Sigmoid colon (tissue), 7 donors: Measurements from ENCODE around the gene RNF217. TPM values are rescaled to one million over a fixed set of nuclear protein-coding genes. Genes with fewer than 3 reads are reported as not detected.
"Not testable (repeated sequence)": the region's sequence is repeated elsewhere in the genome, so short reads cannot be mapped to it uniquely, and the experiment has no call there.

Experiments used
- DNase-seq: peaks from one replicate; pipeline ENCODE4 v3.0.0-alpha.2; 2019
- H3K27ac ChIP-seq, 4 donors: fragments of 200-600 bp; sonication (generic); one replicate each; pipeline ENCODE4 v1.5.1; 2016 to 2019; ENCODE audit warnings: mild to moderate bottlenecking in 1 of 4
- H3K27me3 ChIP-seq, 3 donors: fragments of 200-600 bp; sonication (generic); one replicate each; pipeline ENCODE4 v1.5.1; 2019; ENCODE audit warnings: mild to moderate bottlenecking in 1 of 3
- H3K36me3 ChIP-seq, 4 donors: fragments of 200-600 bp; sonication (generic); one replicate each; pipeline ENCODE4 v1.5.1; 2016 to 2019
- H3K4me1 ChIP-seq, 4 donors: fragments of 200-600 bp; sonication (generic); one replicate each; pipeline ENCODE4 v1.5.1; 2017 to 2019
- H3K4me3 ChIP-seq, 4 donors: fragments of 200-600 bp; sonication (generic); one replicate each; pipeline ENCODE4 v1.5.1; 2017 to 2019; ENCODE audit warnings: mild to moderate bottlenecking in 2 of 4, moderate library complexity in 1 of 4
- H3K9me3 ChIP-seq, 4 donors: fragments of 200-600 bp in 3 of 4; sonication (generic) in 3 of 4; one replicate each; pipeline versions ENCODE4 v1.5.1 to v1.6.1; 2013 to 2019
- CTCF ChIP-seq, 4 experiments: fragments of 450-650 bp in 3 of 4; fragments of 200-600 bp in 1 of 4; IDR thresholded peaks; one replicate each; pipeline ENCODE4 v1.5.1; 2016 to 2019; ENCODE audit warnings: antibody characterized with exemption in 4 of 4, mild to moderate bottlenecking in 3 of 4, moderate library complexity in 2 of 4
- EP300 ChIP-seq, 4 donors: sonication (generic); formaldehyde crosslinking; IDR thresholded peaks; one replicate each; pipeline ENCODE4 v1.6.1; 2017; ENCODE audit warnings: antibody characterized with exemption in 4 of 4
- POLR2A ChIP-seq, 2 donors: fragments of 450-650 bp; IDR thresholded peaks; one replicate each; pipeline ENCODE4 v1.6.1; 2016; ENCODE audit warnings: antibody characterized with exemption in 2 of 2, mild to moderate bottlenecking in 2 of 2, moderate library complexity in 2 of 2
- POLR2AphosphoS5 ChIP-seq, 4 donors: sonication (generic); formaldehyde crosslinking; IDR thresholded peaks; one replicate each; pipeline ENCODE4 v1.6.1; 2017; ENCODE audit warnings: antibody characterized with exemption in 4 of 4
- WGBS, 2 donors: extraction: QIAGEN DNeasy Blood & Tissue Kit; methylation state at CpG; one replicate each; pipeline ENCODE4 v1.1.7; 2013; 5-methylcytosine and 5-hydroxymethylcytosine counted together
- intact Hi-C: fragments of 100-400 bp; cut with DNase I; formaldehyde crosslinking; loops from one replicate; pipeline ENCODE4 v1.15.1; 2023
- polyA plus RNA-seq, 3 donors: library from polyadenylated mRNA; stranded (reverse); fragments of 200-250 nt; gene quantifications; one replicate each; pipeline ENCODE4 v1.2.3, GENCODE V29; 2013
- total RNA-seq, 4 donors: library from RNA; depleted of rRNA; stranded (reverse); fragments of >200 nt; gene quantifications; one replicate each; pipeline ENCODE4 v1.1.0, GENCODE V29; 2016
- donor health status: healthy with polysubstance abuse.
- donor health status: Bipolar disorder and iron deficiency.
- donor health status: healthy.

RNF217 gene
- total and polyA plus RNA-seq, 7 donors: 1.8 to 55.9 (median 35.7) TPM

GRCh38 chr6:125074120-125074519, 111.9 kb downstream of the RNF217 start:
- peaks cover 0 to 20% (median 7%) of the 10 kb centered on the region in 4 donors for H3K4me1 ChIP-seq
- WGBS, 2 donors: 95% methylated on average over 3 of the region's 3 CpGs
- TF ChIP-seq POLR2AphosphoS5 (IDR thresholded peaks at IDR 0.05) (no peak), CTCF (IDR thresholded peaks at IDR 0.05) (no peak)
- H3K9me3 ChIP-seq: no peaks in the 10 kb centered on the region
- H3K27me3 ChIP-seq: no peaks in the 10 kb centered on the region
- no peak for DNase-seq
- no peak overlapping the region for H3K4me3 ChIP-seq
- no peak overlapping the region for H3K27ac ChIP-seq
- intact Hi-C loops: no loop called here
- peaks cover 0 to 21% (median 0%) of the 10 kb centered on the region in 4 donors for H3K36me3 ChIP-seq

- H3K27me3 ChIP-seq, H3K4me3 ChIP-seq, H3K27ac ChIP-seq, DNase-seq, H3K9me3 ChIP-seq, intact Hi-C loops: not testable (repeated sequence)
- Histone ChIP-seq H3K36me3 (peaks cover 0 to 21% (median 0%) of the 10 kb centered on the region in 4 donors), H3K4me1 (peaks cover 0 to 20% (median 7%) of the 10 kb centered on the region in 4 donors)
- 93 to 98% methylated on average over 2 of the region's 2 CpGs for WGBS, 2 donors
Measured at GRCh38 chr6:125075073-125075472, 112.8 kb downstream of the RNF217 start.

- Histone ChIP-seq H3K9me3 (no peaks in the 10 kb centered on the region), H3K4me3 (no peak overlapping the region), H3K27me3 (no peaks in the 10 kb centered on the region), H3K27ac (no peak overlapping the region), H3K4me1 (peaks cover 0 to 20% (median 7%) of the 10 kb centered on the region in 4 donors), H3K36me3 (peaks cover 0 to 21% (median 0%) of the 10 kb centered on the region in 4 donors)
- WGBS, 2 donors: 57 to 77% methylated on average over 4 of the region's 4 CpGs
- TF ChIP-seq POLR2AphosphoS5 (IDR thresholded peaks at IDR 0.05) (no peak), CTCF (IDR thresholded peaks at IDR 0.05) (no peak), POLR2A (IDR thresholded peaks at IDR 0.05) (no peak), EP300 (IDR thresholded peaks at IDR 0.05) (no peak)
- intact Hi-C loops: no loop called here
- no peak for DNase-seq
Measured at GRCh38 chr6:125075741-125076481, 113.7 kb downstream of the RNF217 start.

GRCh38 chr6:125076482-125076742, 114.2 kb downstream of the RNF217 start:
- no peak overlapping the region for H3K27ac ChIP-seq
- no peak for TF ChIP-seq EP300 (IDR thresholded peaks at IDR 0.05)
- TF ChIP-seq POLR2A (IDR thresholded peaks at IDR 0.05): no peak
- no peak for DNase-seq
- intact Hi-C loops: no loop called here
- peaks cover 0 to 21% (median 0%) of the 10 kb centered on the region in 4 donors for H3K36me3 ChIP-seq
- peaks cover 0 to 20% (median 7%) of the 10 kb centered on the region in 4 donors for H3K4me1 ChIP-seq
- H3K4me3 ChIP-seq: no peak overlapping the region
- no peaks in the 10 kb centered on the region for H3K27me3 ChIP-seq
- WGBS, 2 donors: 87 to 93% methylated on average over 3 of the region's 3 CpGs
- H3K9me3 ChIP-seq: no peaks in the 10 kb centered on the region

- H3K4me3 ChIP-seq: no peak overlapping the region
- TF ChIP-seq POLR2A (IDR thresholded peaks at IDR 0.05) (no peak), EP300 (IDR thresholded peaks at IDR 0.05) (no peak), CTCF (IDR thresholded peaks at IDR 0.05) (no peak), POLR2AphosphoS5 (IDR thresholded peaks at IDR 0.05) (no peak)
- intact Hi-C loops: no loop called here
- H3K27me3 ChIP-seq: no peaks in the 10 kb centered on the region
- H3K36me3 ChIP-seq: peaks cover 0 to 31% (median 0%) of the 10 kb centered on the region in 4 donors
- H3K9me3 ChIP-seq: no peaks in the 10 kb centered on the region
- WGBS, 2 donors: 90 to 93% methylated on average over 4 of the region's 4 CpGs
- H3K27ac ChIP-seq: peak overlapping the region in 2 of 4 donors; percentile 33 to 50
- H3K4me1 ChIP-seq: peaks cover 0 to 20% (median 7%) of the 10 kb centered on the region in 4 donors
- no peak for DNase-seq
Measured at GRCh38 chr6:125077453-125077852, 115.2 kb downstream of the RNF217 start.
